Astrocyte (in vitro differentiated cells and primary cell): Measurements from ENCODE around the gene CACNG1. TPM values are rescaled to one million over a fixed set of nuclear protein-coding genes. Genes with fewer than 3 reads are reported as not detected.

Experiments
- DNase-seq: peaks from one replicate; pipeline ENCODE4 v3.0.0-alpha.2; 2010; ENCODE audit warnings: low read depth
- FAIRE-seq: peaks from 2 replicates; lab custom pipeline; 2011; peaks lifted over from hg19 to GRCh38; lab: Jason Lieb, UNC
- H2AFZ ChIP-seq: 2 replicates; pipeline ENCODE4 v1.6.0; 2012; ENCODE audit warnings: low read depth, low read length, inconsistent platforms
- H3K27ac ChIP-seq: 2 replicates; pipeline ENCODE4 v1.5.1; 2011; ENCODE audit warnings: low read depth, low read length, inconsistent platforms
- H3K27me3 ChIP-seq: 2 replicates; pipeline ENCODE4 v1.6.0; 2011; ENCODE audit warnings: low read length, inconsistent platforms; ENCODE audit not compliant: insufficient read depth
- H3K36me3 ChIP-seq: 2 replicates; pipeline ENCODE4 v1.5.1; 2011; ENCODE audit warnings: low read length, inconsistent platforms; ENCODE audit not compliant: insufficient read depth
- H3K4me1 ChIP-seq: 2 replicates; pipeline ENCODE4 v1.5.1; 2011; ENCODE audit warnings: low read length, inconsistent platforms; ENCODE audit not compliant: insufficient read depth
- H3K4me2 ChIP-seq: 2 replicates; pipeline ENCODE4 v1.6.0; 2012; ENCODE audit warnings: low read length, inconsistent platforms
- H3K4me3 ChIP-seq: 2 replicates; pipeline ENCODE4 v1.5.1; 2011; ENCODE audit warnings: low read depth, mild to moderate bottlenecking, low read length, inconsistent platforms; ENCODE audit not compliant: insufficient read depth
- H3K79me2 ChIP-seq: 2 replicates; pipeline ENCODE4 v1.6.0; 2012; ENCODE audit warnings: mild to moderate bottlenecking, low read length, inconsistent platforms; ENCODE audit not compliant: insufficient read depth
- H3K9ac ChIP-seq: 2 replicates; pipeline ENCODE4 v1.6.0; 2012; ENCODE audit warnings: mild to moderate bottlenecking, low read length, inconsistent platforms
- H3K9me3 ChIP-seq: 2 replicates; pipeline ENCODE4 v1.5.1; 2012; ENCODE audit warnings: low read depth, mild to moderate bottlenecking, low read length, inconsistent platforms; ENCODE audit not compliant: insufficient read depth
- H4K20me1 ChIP-seq: 2 replicates; pipeline ENCODE4 v1.6.0; 2012; ENCODE audit warnings: low read length, inconsistent platforms; ENCODE audit not compliant: insufficient read depth
- H3K27ac Mint-ChIP-seq: one replicate; pipeline ENCODE4 v1.8.0; 2021; ENCODE audit warnings: mild to moderate bottlenecking, mixed read lengths; ENCODE audit not compliant: unreplicated experiment
- H3K27me3 Mint-ChIP-seq: one replicate; pipeline ENCODE4 v1.8.0; 2021; ENCODE audit warnings: low read depth, mixed read lengths; ENCODE audit not compliant: unreplicated experiment
- H3K36me3 Mint-ChIP-seq: one replicate; pipeline ENCODE4 v1.8.0; 2021; ENCODE audit warnings: low read depth, mixed read lengths; ENCODE audit not compliant: unreplicated experiment
- H3K4me1 Mint-ChIP-seq: one replicate; pipeline ENCODE4 v1.8.0; 2021; ENCODE audit warnings: low read depth, mixed read lengths; ENCODE audit not compliant: unreplicated experiment
- H3K4me3 Mint-ChIP-seq: one replicate; pipeline ENCODE4 v1.8.0; 2021; ENCODE audit warnings: mild to moderate bottlenecking, moderate library complexity, mixed read lengths; ENCODE audit not compliant: unreplicated experiment
- H3K9me3 Mint-ChIP-seq: one replicate; pipeline ENCODE4 v1.8.0; 2021; ENCODE audit warnings: mild to moderate bottlenecking, mixed read lengths; ENCODE audit not compliant: unreplicated experiment
- EZH2 ChIP-seq: IDR thresholded peaks from 2 replicates; pipeline ENCODE4 v1.6.1; 2012; ENCODE audit warnings: mild to moderate bottlenecking, low read length, inconsistent platforms; ENCODE audit not compliant: insufficient read depth
- total RNA-seq: library from RNA; stranded (reverse); gene quantifications from 2 replicates; pipeline ENCODE4 v1.2.1, GENCODE V29; 2021
- TF ChIP-seq, protein P1 (sequence below): IDR thresholded peaks from 2 replicates; pipeline ENCODE4 v1.5.1; 2011; ENCODE audit warnings: low read depth, mild to moderate bottlenecking, inconsistent platforms, low read length, moderate library complexity; ENCODE audit not compliant: insufficient read depth

The CACNG1 gene
- total RNA-seq, 1 donor from 2014 or later: not detected

DNA sequence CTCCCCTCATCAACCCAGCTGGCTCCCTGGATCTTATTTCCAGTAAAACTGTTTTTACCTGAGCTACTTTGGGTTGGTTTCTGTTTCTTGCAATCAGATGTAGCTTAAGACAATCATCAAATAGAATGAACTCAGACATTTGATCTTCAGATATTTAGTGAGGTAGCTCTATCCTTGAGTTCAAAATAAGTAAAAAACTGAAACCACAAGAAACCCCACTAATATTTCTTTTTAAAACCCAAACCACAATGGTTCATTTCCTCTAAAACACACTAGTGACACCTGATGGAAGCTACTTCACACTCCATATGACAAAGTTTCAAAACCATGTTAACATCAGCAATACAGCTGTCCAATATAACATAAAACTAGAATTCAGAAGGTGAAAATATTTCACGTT is 37.8 kb downstream of the CACNG1 start:
- H3K4me2 ChIP-seq: no peak overlapping the region
- DNase-seq (no peak), FAIRE-seq (no peak)
- H3K36me3 Mint-ChIP-seq: peaks cover 5% of the 10 kb centered on the region
- H3K9me3 ChIP-seq: no peaks in the 10 kb centered on the region
- no peak overlapping the region for H3K27ac ChIP-seq
- H3K36me3 ChIP-seq: peaks cover 4% of the 10 kb centered on the region
- H3K9me3 Mint-ChIP-seq: no peaks in the 10 kb centered on the region
- H3K79me2 ChIP-seq: no peaks in the 10 kb centered on the region
- no peak overlapping the region for H3K4me3 ChIP-seq
- no peak overlapping the region for H3K27ac Mint-ChIP-seq
- TF ChIP-seq EZH2: no peak
- TF ChIP-seq, protein P1, sequence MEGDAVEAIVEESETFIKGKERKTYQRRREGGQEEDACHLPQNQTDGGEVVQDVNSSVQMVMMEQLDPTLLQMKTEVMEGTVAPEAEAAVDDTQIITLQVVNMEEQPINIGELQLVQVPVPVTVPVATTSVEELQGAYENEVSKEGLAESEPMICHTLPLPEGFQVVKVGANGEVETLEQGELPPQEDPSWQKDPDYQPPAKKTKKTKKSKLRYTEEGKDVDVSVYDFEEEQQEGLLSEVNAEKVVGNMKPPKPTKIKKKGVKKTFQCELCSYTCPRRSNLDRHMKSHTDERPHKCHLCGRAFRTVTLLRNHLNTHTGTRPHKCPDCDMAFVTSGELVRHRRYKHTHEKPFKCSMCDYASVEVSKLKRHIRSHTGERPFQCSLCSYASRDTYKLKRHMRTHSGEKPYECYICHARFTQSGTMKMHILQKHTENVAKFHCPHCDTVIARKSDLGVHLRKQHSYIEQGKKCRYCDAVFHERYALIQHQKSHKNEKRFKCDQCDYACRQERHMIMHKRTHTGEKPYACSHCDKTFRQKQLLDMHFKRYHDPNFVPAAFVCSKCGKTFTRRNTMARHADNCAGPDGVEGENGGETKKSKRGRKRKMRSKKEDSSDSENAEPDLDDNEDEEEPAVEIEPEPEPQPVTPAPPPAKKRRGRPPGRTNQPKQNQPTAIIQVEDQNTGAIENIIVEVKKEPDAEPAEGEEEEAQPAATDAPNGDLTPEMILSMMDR: no peak
- H3K4me3 Mint-ChIP-seq: no peak overlapping the region
- H3K27me3 Mint-ChIP-seq: no peaks in the 10 kb centered on the region
- no peaks in the 10 kb centered on the region for H3K4me1 Mint-ChIP-seq
- H3K27me3 ChIP-seq: no peaks in the 10 kb centered on the region
- H3K9ac ChIP-seq: no peak overlapping the region
- peaks cover 20% of the 10 kb centered on the region for H4K20me1 ChIP-seq
- no peak overlapping the region for H2AFZ ChIP-seq
- H3K4me1 ChIP-seq: no peaks in the 10 kb centered on the region

DNA sequence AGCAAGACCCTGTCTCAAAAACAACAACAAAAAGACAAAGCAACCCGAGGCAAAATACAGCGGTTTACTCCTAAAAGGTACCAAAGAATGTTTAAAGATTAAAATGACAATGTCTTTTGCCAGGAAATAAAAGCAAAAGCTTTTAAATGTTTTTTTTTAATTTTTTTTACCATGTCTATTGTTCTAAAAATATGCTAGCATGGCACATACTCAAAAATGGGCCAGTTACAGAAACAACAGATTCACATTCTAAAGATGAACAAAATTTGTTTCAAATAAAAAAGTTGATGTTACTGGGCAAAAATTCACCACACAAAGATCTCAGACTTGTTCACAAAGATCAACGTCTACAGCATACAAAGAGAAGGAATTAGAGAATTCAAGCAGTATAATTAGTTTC is 41.1 kb downstream of the CACNG1 start:
- peaks cover 19% of the 10 kb centered on the region for H4K20me1 ChIP-seq
- Mint-ChIP-seq H3K36me3 (peaks cover 9% of the 10 kb centered on the region), H3K27me3 (no peaks in the 10 kb centered on the region), H3K9me3 (no peaks in the 10 kb centered on the region), H3K27ac (no peak overlapping the region), H3K4me3 (no peak overlapping the region), H3K4me1 (no peaks in the 10 kb centered on the region)
- no peaks in the 10 kb centered on the region for H3K27me3 ChIP-seq
- H3K4me1 ChIP-seq: no peaks in the 10 kb centered on the region
- no peak overlapping the region for H3K9ac ChIP-seq
- H3K79me2 ChIP-seq: peaks cover 6% of the 10 kb centered on the region
- FAIRE-seq (no peak), DNase-seq (no peak)
- H3K36me3 ChIP-seq: peaks cover 4% of the 10 kb centered on the region
- TF ChIP-seq, protein P1: no peak
- TF ChIP-seq EZH2: no peak
- no peak overlapping the region for H3K4me2 ChIP-seq
- no peaks in the 10 kb centered on the region for H3K9me3 ChIP-seq
- H3K27ac ChIP-seq: no peak overlapping the region
- H3K4me3 ChIP-seq: no peak overlapping the region
- no peak overlapping the region for H2AFZ ChIP-seq

DNA sequence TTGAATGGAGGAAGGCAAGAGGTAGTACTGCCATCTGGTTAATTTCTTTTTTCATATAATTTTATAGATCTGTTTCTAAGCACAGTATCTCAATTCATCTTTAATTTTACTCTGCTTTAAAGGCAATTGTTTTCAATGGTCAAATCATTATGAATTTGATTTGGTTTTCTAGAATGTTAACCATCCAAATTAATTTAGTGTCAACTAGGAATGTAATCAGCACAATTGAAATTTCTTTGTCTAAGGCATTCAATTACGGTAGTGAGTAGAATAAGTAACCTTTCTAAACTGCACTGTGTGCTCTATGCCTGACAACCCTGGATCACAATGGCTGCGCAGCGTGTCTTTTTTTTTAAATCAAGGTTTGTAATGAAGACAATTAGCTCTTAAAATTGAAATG is 44.3 kb downstream of the CACNG1 start:
- Histone ChIP-seq H2AFZ (no peak overlapping the region), H3K79me2 (peaks cover 11% of the 10 kb centered on the region), H3K4me3 (no peak overlapping the region), H3K36me3 (peaks cover 4% of the 10 kb centered on the region), H3K4me2 (no peak overlapping the region), H3K27ac (no peak overlapping the region), H3K4me1 (no peaks in the 10 kb centered on the region), H3K9me3 (no peaks in the 10 kb centered on the region), H4K20me1 (peaks cover 10% of the 10 kb centered on the region), H3K27me3 (no peaks in the 10 kb centered on the region), H3K9ac (no peak overlapping the region)
- no peak for DNase-seq
- H3K9me3 Mint-ChIP-seq: no peaks in the 10 kb centered on the region
- no peaks in the 10 kb centered on the region for H3K27me3 Mint-ChIP-seq
- no peaks in the 10 kb centered on the region for H3K4me1 Mint-ChIP-seq
- no peak for TF ChIP-seq EZH2
- TF ChIP-seq, protein P1: no peak
- no peak overlapping the region for H3K4me3 Mint-ChIP-seq
- no peak for FAIRE-seq
- H3K27ac Mint-ChIP-seq: no peak overlapping the region
- peaks cover 10% of the 10 kb centered on the region for H3K36me3 Mint-ChIP-seq
